Measurements from ENCODE around the gene JAKMIP2. TPM values are rescaled to one million over a fixed set of nuclear protein-coding genes. Genes with fewer than 3 reads are reported as not detected.

The JAKMIP2 gene
- total and polyA plus RNA-seq, 4 donors: 0.93 to 3.8 (median 2.1) TPM

- Histone ChIP-seq H3K4me1 (ENCODE audit: control insufficient read depth in 5 of 5, insufficient read depth in 5 of 5, low read length in 5 of 5) (peaks cover 0 to 19% (median 3%) of the 10 kb centered on the region in 5 donors), H3K4me3 (no peak overlapping the region), H3K27me3 (ENCODE audit: control insufficient read depth in 3 of 3, insufficient read depth in 3 of 3, low read length in 2 of 3) (no peaks in the 10 kb centered on the region), H3K36me3 (ENCODE audit: control insufficient read depth in 4 of 4, insufficient read depth in 4 of 4, low read length in 4 of 4) (no peaks in the 10 kb centered on the region), H3K9ac (ENCODE audit: insufficient read depth in 1 of 2, low read length in 2 of 2) (no peak overlapping the region), H3K9me3 (ENCODE audit: control insufficient read depth in 4 of 4, insufficient read depth in 3 of 4, low read length in 3 of 4) (no peaks in the 10 kb centered on the region), H3K27ac (ENCODE audit: low read depth in 1 of 2, low read length in 1 of 2) (no peak overlapping the region)
- ATAC-seq (ENCODE audit: insufficient read depth, low FRiP score) (no peak), DNase-seq (no peak)
- WGBS, 2 donors: 60 to 62% methylated on average over 4 of the region's 4 CpGs
- TF ChIP-seq CTCF (IDR thresholded peaks at IDR 0.05; ENCODE audit: control extremely low read depth, extremely low read depth): no peak
Measured at GRCh38 chr5:147750065-147750464, 32.5 kb downstream of the JAKMIP2 start.

DNA sequence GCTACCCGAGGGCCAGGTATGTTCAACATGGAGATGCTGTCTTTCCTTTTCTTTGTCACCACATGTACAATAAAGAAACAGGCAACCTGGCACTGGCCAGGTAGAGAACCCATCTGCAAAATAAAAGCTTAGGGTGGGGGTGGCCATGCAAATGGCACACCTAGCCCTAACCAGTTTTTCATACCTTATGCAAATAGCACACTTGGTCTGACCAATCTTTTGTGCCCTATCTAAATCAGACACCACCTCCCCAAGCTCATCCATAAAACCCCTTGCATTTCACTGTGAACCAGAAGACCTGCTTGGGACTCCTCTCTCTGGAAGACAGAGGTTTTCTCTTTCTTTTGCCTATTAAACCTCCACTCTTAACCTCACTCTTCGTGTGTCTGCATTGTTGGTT, 33.9 kb downstream of the JAKMIP2 start:
- peaks cover 0 to 28% (median 9%) of the 10 kb centered on the region in 5 donors for H3K4me1 ChIP-seq (ENCODE audit: control insufficient read depth in 5 of 5, insufficient read depth in 5 of 5, low read length in 5 of 5)

DNA sequence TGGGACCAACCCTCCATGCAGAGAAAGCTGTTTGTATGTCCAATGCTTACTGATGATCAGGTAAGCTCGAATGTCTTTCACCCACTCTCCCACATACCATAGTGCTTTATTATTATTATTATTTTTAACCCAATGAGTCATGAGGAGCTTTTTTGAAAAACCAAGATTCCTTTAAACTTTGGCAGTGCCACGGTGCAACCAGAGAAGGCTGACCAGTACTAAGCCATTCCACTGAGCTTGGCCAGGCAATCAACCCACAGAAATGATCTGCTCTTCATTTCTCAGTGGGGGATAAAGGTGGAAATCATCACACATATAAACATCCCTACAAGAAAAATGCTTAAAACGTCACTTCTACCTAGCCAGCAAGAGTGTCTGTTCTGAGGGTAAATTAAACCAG, 35.5 kb downstream of the JAKMIP2 start:
- Histone ChIP-seq H3K4me3 (no peak overlapping the region), H3K4me1 (ENCODE audit: control insufficient read depth in 5 of 5, insufficient read depth in 5 of 5, low read length in 5 of 5) (peaks cover 0 to 28% (median 6%) of the 10 kb centered on the region in 5 donors), H3K9ac (ENCODE audit: insufficient read depth in 1 of 2, low read length in 2 of 2) (no peak overlapping the region), H3K9me3 (ENCODE audit: control insufficient read depth in 4 of 4, insufficient read depth in 3 of 4, low read length in 3 of 4) (no peaks in the 10 kb centered on the region), H3K36me3 (ENCODE audit: control insufficient read depth in 4 of 4, insufficient read depth in 4 of 4, low read length in 4 of 4) (no peaks in the 10 kb centered on the region), H3K27me3 (ENCODE audit: control insufficient read depth in 3 of 3, insufficient read depth in 3 of 3, low read length in 2 of 3) (no peaks in the 10 kb centered on the region), H3K27ac (ENCODE audit: low read depth in 1 of 2, low read length in 1 of 2) (no peak overlapping the region)
- no peak for TF ChIP-seq CTCF (IDR thresholded peaks at IDR 0.05; ENCODE audit: control extremely low read depth, extremely low read depth)
- DNase-seq: no peak
- 79 to 90% methylated on average over 3 of the region's 3 CpGs for WGBS, 2 donors
- ATAC-seq (ENCODE audit: insufficient read depth, low FRiP score): no peak

More for the DNA sequence above, 33.9 kb downstream of the JAKMIP2 start:
- no peak for ATAC-seq (ENCODE audit: insufficient read depth, low FRiP score)
- Histone ChIP-seq H3K36me3 (ENCODE audit: control insufficient read depth in 4 of 4, insufficient read depth in 4 of 4, low read length in 4 of 4) (no peaks in the 10 kb centered on the region), H3K9ac (ENCODE audit: insufficient read depth in 1 of 2, low read length in 2 of 2) (no peak overlapping the region), H3K9me3 (ENCODE audit: control insufficient read depth in 4 of 4, insufficient read depth in 3 of 4, low read length in 3 of 4) (no peaks in the 10 kb centered on the region), H3K27ac (ENCODE audit: low read depth in 1 of 2, low read length in 1 of 2) (no peak overlapping the region), H3K27me3 (ENCODE audit: control insufficient read depth in 3 of 3, insufficient read depth in 3 of 3, low read length in 2 of 3) (no peaks in the 10 kb centered on the region), H3K4me3 (no peak overlapping the region)
- no peak for DNase-seq
- WGBS, 2 donors: 82 to 88% methylated on average over 2 of the region's 2 CpGs
- no peak for TF ChIP-seq CTCF (IDR thresholded peaks at IDR 0.05; ENCODE audit: control extremely low read depth, extremely low read depth)

All from lung (tissue), 12 donors.